Measurements from ENCODE around the gene SPAG9.

GRCh38 chr17:51046514-51047384 is 73.9 kb downstream of the SPAG9 start:
- TF ChIP-seq, protein P1, sequence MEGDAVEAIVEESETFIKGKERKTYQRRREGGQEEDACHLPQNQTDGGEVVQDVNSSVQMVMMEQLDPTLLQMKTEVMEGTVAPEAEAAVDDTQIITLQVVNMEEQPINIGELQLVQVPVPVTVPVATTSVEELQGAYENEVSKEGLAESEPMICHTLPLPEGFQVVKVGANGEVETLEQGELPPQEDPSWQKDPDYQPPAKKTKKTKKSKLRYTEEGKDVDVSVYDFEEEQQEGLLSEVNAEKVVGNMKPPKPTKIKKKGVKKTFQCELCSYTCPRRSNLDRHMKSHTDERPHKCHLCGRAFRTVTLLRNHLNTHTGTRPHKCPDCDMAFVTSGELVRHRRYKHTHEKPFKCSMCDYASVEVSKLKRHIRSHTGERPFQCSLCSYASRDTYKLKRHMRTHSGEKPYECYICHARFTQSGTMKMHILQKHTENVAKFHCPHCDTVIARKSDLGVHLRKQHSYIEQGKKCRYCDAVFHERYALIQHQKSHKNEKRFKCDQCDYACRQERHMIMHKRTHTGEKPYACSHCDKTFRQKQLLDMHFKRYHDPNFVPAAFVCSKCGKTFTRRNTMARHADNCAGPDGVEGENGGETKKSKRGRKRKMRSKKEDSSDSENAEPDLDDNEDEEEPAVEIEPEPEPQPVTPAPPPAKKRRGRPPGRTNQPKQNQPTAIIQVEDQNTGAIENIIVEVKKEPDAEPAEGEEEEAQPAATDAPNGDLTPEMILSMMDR (IDR thresholded peaks at IDR 0.05): no peak
- TF ChIP-seq ZFX (IDR thresholded peaks at IDR 0.05; ENCODE audit: borderline replicate concordance): no peak
